GM12892 (cell line): ENCODE results near the gene STX18.

Experiments used
- POLR2A ChIP-seq: IDR thresholded peaks from 2 replicates; pipeline ENCODE4 v1.6.1; 2011; ENCODE audit warnings: low read depth, low read length, control low read depth
- POLR2AphosphoS5 ChIP-seq: IDR thresholded peaks from 2 replicates; pipeline ENCODE4 v1.6.1; 2011; ENCODE audit warnings: low read depth, low read length, control low read depth

DNA sequence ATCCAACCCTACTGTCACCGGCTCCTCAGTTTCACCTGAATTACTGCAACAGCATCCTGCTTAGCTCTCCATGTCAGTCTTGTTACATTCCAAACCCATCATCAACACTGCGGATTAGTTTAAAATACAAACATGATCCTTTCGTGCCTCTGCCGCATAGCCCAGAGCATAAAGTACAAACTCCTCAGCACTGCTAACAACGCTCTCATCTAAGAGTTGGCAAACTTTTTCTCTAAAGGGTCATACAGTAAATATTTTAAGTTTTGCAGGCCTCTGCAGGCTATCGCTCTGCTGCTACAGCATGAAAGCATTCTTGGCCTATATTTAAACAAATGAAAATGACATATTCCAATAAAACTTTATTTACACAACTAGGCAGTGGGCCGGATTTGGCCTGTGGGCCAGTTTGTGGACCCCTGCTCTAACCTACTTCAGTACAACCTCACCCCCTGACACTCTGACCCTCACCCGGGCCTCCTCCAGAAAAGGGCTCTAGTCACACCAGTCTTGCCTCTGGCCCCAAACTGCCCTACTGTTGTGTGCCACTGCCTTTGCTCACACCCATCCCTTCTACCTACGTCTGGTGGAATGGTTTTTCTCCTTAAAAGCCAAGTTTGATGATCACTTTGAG, 7.2 kb downstream of the STX18 start:
- TF ChIP-seq POLR2A (no peak), POLR2AphosphoS5 (no peak)
